Left ventricle myocardium superior (tissue), 1 donor: ENCODE data around the gene WASL. TPM values are rescaled to one million over a fixed set of nuclear protein-coding genes. Genes with fewer than 3 reads are reported as not detected.

Source experiments
- ATAC-seq: fragments of 200-7000 bp; cut with Tn5 transposase; one replicate; pipeline ENCODE4 v1.9.1; 2020; ENCODE audit warnings: mild to moderate bottlenecking, moderate library complexity
- DNase-seq: peaks from one replicate; pipeline ENCODE4 v3.0.0-alpha.2; 2020
- intact Hi-C: fragments of 100-400 bp; cut with micrococcal nuclease; formaldehyde crosslinking; loops from one replicate; pipeline ENCODE4 v1.11.0; 2022
- total RNA-seq: library from RNA; stranded (reverse); fragmentation: NEBNext Ultra II Directional; extraction: Animal tissue kit (Norgen Biotek cat#: 25700); gene quantifications from one replicate; pipeline ENCODE4 v1.2.1, GENCODE V29; 2021
- donor health status: DM: no; HTN: yes; CAD: no; lungs with severe emphysema.

The WASL gene
- total RNA-seq, 1 donor from 2014 or later = 31.6 TPM

- intact Hi-C loops = no loop called here
- ATAC-seq = no peak
- no peak for DNase-seq
Observed at GRCh38 chr7:123714296-123715080, 34.3 kb downstream of the WASL start.

- DNase-seq (no peak), ATAC-seq (no peak)
- intact Hi-C loops = no loop called here
Observed at GRCh38 chr7:123712619-123713018, 36.2 kb downstream of the WASL start.

- peak; percentile 30 for ATAC-seq
- no peak for DNase-seq
- intact Hi-C loops = no loop called here
Observed at GRCh38 chr7:123711832-123712293, 36.9 kb downstream of the WASL start.

GRCh38 chr7:123710683-123711082 lies 38.1 kb downstream of the WASL start:
- intact Hi-C loops = no loop called here
- no peak for DNase-seq
- ATAC-seq = no peak

- intact Hi-C loops = no loop called here
- ATAC-seq = no peak
- no peak for DNase-seq
Observed at GRCh38 chr7:123709525-123709924, 39.3 kb downstream of the WASL start.

- DNase-seq = no peak
- no peak for ATAC-seq
- intact Hi-C loops = no loop called here
Observed at GRCh38 chr7:123705211-123705901, 43.4 kb downstream of the WASL start.

GRCh38 chr7:123695944-123696677 lies 52.7 kb downstream of the WASL start:
- intact Hi-C loops = no loop called here
- no peak for DNase-seq
- no peak for ATAC-seq

- no peak for ATAC-seq
Observed at GRCh38 chr7:123692471-123692877, 56.3 kb downstream of the WASL start.

GRCh38 chr7:123690550-123690949 lies 58.3 kb downstream of the WASL start:
- ATAC-seq (no peak), DNase-seq (no peak)
- intact Hi-C loops = no loop called here

More at GRCh38 chr7:123692471-123692877, 56.3 kb downstream of the WASL start:
- no peak for DNase-seq
- intact Hi-C loops = no loop called here

- DNase-seq (no peak), ATAC-seq (no peak)
- intact Hi-C loops = no loop called here
Observed at GRCh38 chr7:123689250-123689649, 59.6 kb downstream of the WASL start.

- DNase-seq (no peak), ATAC-seq (no peak)
- intact Hi-C loops = no loop called here
Observed at GRCh38 chr7:123687727-123688126, 61.1 kb downstream of the WASL start.

GRCh38 chr7:123687161-123687560 lies 61.6 kb downstream of the WASL start:
- intact Hi-C loops = no loop called here
- DNase-seq (no peak), ATAC-seq (no peak)

- ATAC-seq = peak; percentile 50
- intact Hi-C loops = loop anchor here (5.0 kb wide), 1 partner anchor 45 kb away; no protein-coding TSS in a partner anchor
- no peak for DNase-seq
Observed at GRCh38 chr7:123682690-123683089, 66.1 kb downstream of the WASL start.

- intact Hi-C loops = loop anchor here (5.0 kb wide), 1 partner anchor 44 kb away; no protein-coding TSS in a partner anchor
- ATAC-seq (peak; percentile 87), DNase-seq (no peak)
Observed at GRCh38 chr7:123681561-123681960, 67.2 kb downstream of the WASL start.

- intact Hi-C loops = loop anchor here (5.0 kb wide), 1 partner anchor 43 kb away; no protein-coding TSS in a partner anchor
- ATAC-seq = peak; percentile 17
- DNase-seq = no peak
Observed at GRCh38 chr7:123680580-123680979, 68.2 kb downstream of the WASL start.

- DNase-seq (no peak), ATAC-seq (peak; percentile 78)
- intact Hi-C loops = loop anchor here (5.0 kb wide), 2 partner anchors 42 to 188 kb away; no protein-coding TSS in a partner anchor
Observed at GRCh38 chr7:123679614-123680013, 69.2 kb downstream of the WASL start.

- ATAC-seq = no peak
- intact Hi-C loops = loop anchor here (5.0 kb wide), 1 partner anchor 190 kb away; no protein-coding TSS in a partner anchor
- no peak for DNase-seq
Observed at GRCh38 chr7:123677061-123677715, 71.6 kb downstream of the WASL start.

GRCh38 chr7:123675181-123675473 lies 73.7 kb downstream of the WASL start:
- ATAC-seq (peak; percentile 8), DNase-seq (no peak)
- intact Hi-C loops = loop anchor here (5.0 kb wide), 1 partner anchor 192 kb away; no protein-coding TSS in a partner anchor
